GM11168 (cell line): ENCODE results near the gene GPATCH11.

Experiments
- in situ Hi-C: fragments of 300-500 bp; cut with MboI; formaldehyde crosslinking; loops from one replicate; pipeline ENCODE4 v1.12.0; 2022; ENCODE audit warnings: low sequenced_read_pairs; ENCODE audit not compliant: unreplicated experiment

Gene GPATCH11

GRCh38 chr2:37083873-37084794 is at the start of gene GPATCH11, which contains the start of gene HEATR5B:
TSS of gene GPATCH11 (plus strand) at chr2:37084518. CDS start at chr2:37088382, 3,864 bp downstream.
TSS of gene HEATR5B (minus strand) at chr2:37084372. CDS start at chr2:37083414, 958 bp downstream.
- in situ Hi-C loops, result no loop called here

GRCh38 chr2:37037771-37038170 is 46.5 kb upstream of the GPATCH11 start:
- in situ Hi-C loops, result no loop called here

GRCh38 chr2:37039580-37039979 is 44.7 kb upstream of the GPATCH11 start:
- in situ Hi-C loops, result no loop called here

GRCh38 chr2:37052600-37053332 is 31.6 kb upstream of the GPATCH11 start:
- in situ Hi-C loops, result no loop called here

- in situ Hi-C loops, result no loop called here
Measured at GRCh38 chr2:37059841-37060240, 24.5 kb upstream of the GPATCH11 start.

GRCh38 chr2:37060446-37060845 is 23.9 kb upstream of the GPATCH11 start:
- in situ Hi-C loops, result no loop called here

GRCh38 chr2:37061013-37061711 is 23.2 kb upstream of the GPATCH11 start:
- in situ Hi-C loops, result no loop called here

GRCh38 chr2:37061776-37062175 is 22.5 kb upstream of the GPATCH11 start:
- in situ Hi-C loops, result no loop called here

GRCh38 chr2:37068686-37069085 is 15.6 kb upstream of the GPATCH11 start:
- in situ Hi-C loops, result no loop called here

- in situ Hi-C loops, result no loop called here
Measured at GRCh38 chr2:37070931-37071330, 13.4 kb upstream of the GPATCH11 start.

- in situ Hi-C loops, result no loop called here
Measured at GRCh38 chr2:37080266-37080665, 4.1 kb upstream of the GPATCH11 start.

GRCh38 chr2:37080689-37081088 is 3.6 kb upstream of the GPATCH11 start:
- in situ Hi-C loops, result no loop called here

GRCh38 chr2:37084797-37085196 is 479 bp downstream of the GPATCH11 start:
- in situ Hi-C loops, result no loop called here

- in situ Hi-C loops, result no loop called here
Measured at GRCh38 chr2:37085731-37086147, 1.4 kb downstream of the GPATCH11 start.

- in situ Hi-C loops, result no loop called here
Measured at GRCh38 chr2:37090019-37090477, 5.7 kb downstream of the GPATCH11 start.

GRCh38 chr2:37091873-37092272 is 7.6 kb downstream of the GPATCH11 start:
- in situ Hi-C loops, result no loop called here

GRCh38 chr2:37096568-37096967 is 12.2 kb downstream of the GPATCH11 start:
- in situ Hi-C loops, result no loop called here

- in situ Hi-C loops, result no loop called here
Measured at GRCh38 chr2:37098416-37099118, 14.2 kb downstream of the GPATCH11 start.

- in situ Hi-C loops, result no loop called here
Measured at GRCh38 chr2:37100054-37100453, 15.7 kb downstream of the GPATCH11 start.

GRCh38 chr2:37102588-37102987 is 18.3 kb downstream of the GPATCH11 start:
- in situ Hi-C loops, result no loop called here
